Measurements from ENCODE around the gene MYOM1. TPM values are rescaled to one million over a fixed set of nuclear protein-coding genes. Genes with fewer than 3 reads are reported as not detected.
A peak's percentile ranks its signal among the peaks of the same experiment; 100 is the strongest.

The MYOM1 gene
- total and polyA plus RNA-seq, 2 donors (not counting 3 experiments of a cell fraction or from before 2014, with no cell fraction given): 0.08 TPM; not detected in 1

- FAIRE-seq (peak; percentile 86), DNase-seq (ENCODE audit: low read depth, low spot score) (peak; percentile 91)
- H3K9me3 ChIP-seq (replicated peaks; ENCODE audit: control insufficient read depth, insufficient read depth, low read length): no peaks in the 10 kb centered on the region
- peak overlapping the region; percentile 74 for H3K4me2 ChIP-seq (ENCODE audit: insufficient read depth, low read length)
- peaks cover 26% of the 10 kb centered on the region for H3K4me1 ChIP-seq (ENCODE audit: control insufficient read depth, extremely low read depth, insufficient read depth, low read length)
- intact Hi-C loops (cut with micrococcal nuclease): loop anchor here (1.0 to 10.0 kb wide), 9 partner anchors 93 to 1659 kb away; partner anchors contain the start of gene LPIN2
- H3K4me3 ChIP-seq (replicated peaks in 1 of 3; ENCODE audit: insufficient read depth in 1 of 3, low read depth in 1 of 3, low read length in 3 of 3): peak overlapping the region; percentile 26 to 75 (median 66)
- H4K20me1 ChIP-seq (replicated peaks; ENCODE audit: control insufficient read depth, extremely low read depth, insufficient read depth, low read length): no peaks in the 10 kb centered on the region
- peaks cover 0 to 4% of the 10 kb centered on the region in 2 experiments for H3K36me3 ChIP-seq (ENCODE audit: control insufficient read depth in 2 of 2, extremely low read depth in 1 of 2, insufficient read depth in 2 of 2, low read length in 2 of 2)
- peak overlapping the region; percentile 78 for H2AFZ ChIP-seq (ENCODE audit: low read depth, low read length)
- H3K27me3 ChIP-seq (ENCODE audit: control insufficient read depth in 2 of 2, insufficient read depth in 2 of 2, low read length in 2 of 2): no peaks in the 10 kb centered on the region
- peak overlapping the region; percentile 83 for H3K27ac ChIP-seq (ENCODE audit: insufficient read depth, low read depth, low read length)
- H3K9me1 ChIP-seq (replicated peaks; ENCODE audit: control insufficient read depth, extremely low read depth, insufficient read depth, low read length): no peaks in the 10 kb centered on the region
- BruUV-seq (replicated peaks): no TSS peak
- H3K9ac ChIP-seq (replicated peaks; ENCODE audit: extremely low read depth, insufficient read depth, low read length): peak overlapping the region; percentile 100
- ChIA-PET CTCF (interaction anchor here (0.6 to 4.8 kb wide), 45 partner anchors 10 to 1660 kb away, joined by 3 to 54 read pairs (median 5); no protein-coding TSS in a partner anchor), POLR2A (interaction anchor here (0.7 to 1.4 kb wide), 7 partner anchors 94 to 675 kb away, joined by 3 to 4 read pairs (median 3); partner anchors contain the start of genes METTL4 and NDC80)
- TF ChIP-seq CTCF (IDR thresholded peaks at IDR 0.05; ENCODE audit: extremely low read depth in 1 of 2, insufficient read depth in 1 of 2, low read depth in 1 of 2, low read length in 2 of 2) (peak; percentile 96), MAX (IDR thresholded peaks at IDR 0.05; ENCODE audit: insufficient read depth, insufficient read length) (no peak)
- dilution Hi-C loops (cut with MboI; ENCODE audit: extremely low pct_ligation_motif_present, low sequenced_read_pairs): no loop called here
- H3K79me2 ChIP-seq (ENCODE audit: control insufficient read depth, insufficient read depth, low read length): peaks cover 33% of the 10 kb centered on the region
Observed at GRCh38 chr18:3245853-3246634, 26.3 kb upstream of the MYOM1 start.
